Measurements from ENCODE around the gene ZC3HAV1L. TPM values are rescaled to one million over a fixed set of nuclear protein-coding genes. Genes with fewer than 3 reads are reported as not detected.
"Not testable (repeated sequence)": the region's sequence is repeated elsewhere in the genome, so short reads cannot be mapped to it uniquely, and the experiment has no call there.

The ZC3HAV1L gene
- total RNA-seq, 1 donor from 2014 or later = 29.1 TPM

GRCh38 chr7:139060695-139061237 is 24.9 kb upstream of the ZC3HAV1L start:
- Histone ChIP-seq H3K4me3 (no peak overlapping the region), H3K9me3 (no peaks in the 10 kb centered on the region), H3K27ac (no peak overlapping the region), H3K4me1 (no peaks in the 10 kb centered on the region), H3K27me3 (no peaks in the 10 kb centered on the region), H3K36me3 (peaks cover 37 to 58% of the 10 kb centered on the region in 2 donors)
- no peak for TF ChIP-seq CTCF (IDR thresholded peaks at IDR 0.05)
- DNase-seq (ENCODE audit: low spot score in 2 of 2) = no peak
- intact Hi-C loops (cut with DNase I) = no loop called here

- peaks cover 31 to 53% of the 10 kb centered on the region in 2 donors for H3K36me3 ChIP-seq
- no peak overlapping the region for H3K27ac ChIP-seq
- no peaks in the 10 kb centered on the region for H3K4me1 ChIP-seq
- no peak for TF ChIP-seq CTCF (IDR thresholded peaks at IDR 0.05)
- H3K4me3 ChIP-seq = no peak overlapping the region
- H3K27me3 ChIP-seq = no peaks in the 10 kb centered on the region
- intact Hi-C loops (cut with DNase I) = no loop called here
- no peaks in the 10 kb centered on the region for H3K9me3 ChIP-seq
- DNase-seq (ENCODE audit: low spot score in 2 of 2) = no peak
Observed at GRCh38 chr7:139059905-139060304, 24.1 kb upstream of the ZC3HAV1L start.

- Histone ChIP-seq H3K27ac (peak overlapping the region in 1 of 2 donors; percentile 37), H3K36me3 (peaks cover 30 to 53% of the 10 kb centered on the region in 2 donors), H3K27me3 (no peaks in the 10 kb centered on the region), H3K4me1 (no peaks in the 10 kb centered on the region), H3K4me3 (no peak overlapping the region), H3K9me3 (no peaks in the 10 kb centered on the region)
- intact Hi-C loops (cut with DNase I) = no loop called here
- no peak for TF ChIP-seq CTCF (IDR thresholded peaks at IDR 0.05)
- DNase-seq (ENCODE audit: low spot score in 2 of 2) = no peak
Observed at GRCh38 chr7:139058943-139059342, 23.1 kb upstream of the ZC3HAV1L start.

GRCh38 chr7:139055674-139056073 is 19.8 kb upstream of the ZC3HAV1L start:
- H3K4me3 ChIP-seq = no peak overlapping the region
- intact Hi-C loops (cut with DNase I) = no loop called here
- H3K27ac ChIP-seq = no peak overlapping the region
- no peaks in the 10 kb centered on the region for H3K27me3 ChIP-seq
- H3K9me3 ChIP-seq = no peaks in the 10 kb centered on the region
- peaks cover 38 to 52% of the 10 kb centered on the region in 2 donors for H3K36me3 ChIP-seq
- no peak for TF ChIP-seq CTCF (IDR thresholded peaks at IDR 0.05)
- DNase-seq (ENCODE audit: low spot score in 2 of 2) = no peak
- no peaks in the 10 kb centered on the region for H3K4me1 ChIP-seq

GRCh38 chr7:139054656-139055055 is 18.8 kb upstream of the ZC3HAV1L start:
- intact Hi-C loops (cut with DNase I); H3K4me3 ChIP-seq; DNase-seq (ENCODE audit: low spot score in 2 of 2); H3K4me1 ChIP-seq; H3K27me3 ChIP-seq; H3K9me3 ChIP-seq; H3K27ac ChIP-seq: not testable (repeated sequence)
- peaks cover 40 to 57% of the 10 kb centered on the region in 2 donors for H3K36me3 ChIP-seq

- intact Hi-C loops (cut with DNase I) = no loop called here
- no peak for TF ChIP-seq CTCF (IDR thresholded peaks at IDR 0.05)
- no peaks in the 10 kb centered on the region for H3K27me3 ChIP-seq
- H3K9me3 ChIP-seq = no peaks in the 10 kb centered on the region
- no peak overlapping the region for H3K4me3 ChIP-seq
- no peak for DNase-seq (ENCODE audit: low spot score in 2 of 2)
- H3K27ac ChIP-seq = no peak overlapping the region
- H3K36me3 ChIP-seq = peaks cover 40 to 63% of the 10 kb centered on the region in 2 donors
- no peaks in the 10 kb centered on the region for H3K4me1 ChIP-seq
Observed at GRCh38 chr7:139054101-139054500, 18.3 kb upstream of the ZC3HAV1L start.
